Natural killer cell (primary cell): ENCODE measurements around the gene UMPS. TPM values are rescaled to one million over a fixed set of nuclear protein-coding genes. Genes with fewer than 3 reads are reported as not detected.

Source experiments
- ATAC-seq, 3 donors: fragments of 150-1000 bp in 2 of 3; fragments of 200-7000 bp in 1 of 3; cut with Tn5 transposase; 1 replicate in 1 of 3; 2 replicates in 2 of 3; pipeline ENCODE4 v1.10.0; 2021; ENCODE audit warnings: mild to moderate bottlenecking in 2 of 3, moderate library complexity in 2 of 3
- DNase-seq, 2 donors: peaks; one replicate each; pipeline versions ENCODE4 v3.0.0 to v3.0.0-alpha.2; 2013 to 2021; ENCODE audit warnings: mixed read lengths in 1 of 2
- H3K27ac ChIP-seq: one replicate; pipeline ENCODE4 v1.5.1; 2013; ENCODE audit warnings: mild to moderate bottlenecking, low read length
- H3K27me3 ChIP-seq: one replicate; pipeline ENCODE4 v1.6.1; 2013; ENCODE audit warnings: low read length; ENCODE audit not compliant: control insufficient read depth, insufficient read depth
- H3K36me3 ChIP-seq: one replicate; pipeline ENCODE4 v1.6.1; 2013; ENCODE audit warnings: low read length; ENCODE audit not compliant: control insufficient read depth, insufficient read depth
- H3K4me1 ChIP-seq: one replicate; pipeline ENCODE4 v1.6.1; 2013; ENCODE audit warnings: low read length; ENCODE audit not compliant: control insufficient read depth, insufficient read depth
- H3K4me3 ChIP-seq: one replicate; pipeline ENCODE4 v1.5.1; 2013; ENCODE audit warnings: low read length
- H3K9me3 ChIP-seq: one replicate; pipeline ENCODE4 v1.6.1; 2013; ENCODE audit warnings: low read length; ENCODE audit not compliant: control insufficient read depth, insufficient read depth
- H3K27ac Mint-ChIP-seq, 2 donors: one replicate each; pipeline ENCODE4 v1.8.0; 2022; ENCODE audit warnings: mild to moderate bottlenecking in 2 of 2, mixed read lengths in 2 of 2, moderate library complexity in 1 of 2
- H3K27me3 Mint-ChIP-seq, 2 donors: one replicate each; pipeline ENCODE4 v1.8.0; 2022; ENCODE audit warnings: low read depth in 2 of 2, mixed read lengths in 2 of 2
- H3K36me3 Mint-ChIP-seq: one replicate; pipeline ENCODE4 v1.8.0; 2022; ENCODE audit warnings: mixed read lengths
- H3K4me1 Mint-ChIP-seq, 2 donors: one replicate each; pipeline ENCODE4 v1.8.0; 2022; ENCODE audit warnings: mixed read lengths in 2 of 2
- H3K4me3 Mint-ChIP-seq: one replicate; pipeline ENCODE4 v1.8.0; 2022; ENCODE audit warnings: mild to moderate bottlenecking, moderate library complexity, mixed read lengths
- H3K9me3 Mint-ChIP-seq, 2 donors: one replicate each; pipeline ENCODE4 v1.8.0; 2022; ENCODE audit warnings: mixed read lengths in 2 of 2
- CTCF ChIP-seq: fragments of 200-600 bp; IDR thresholded peaks from one replicate; pipeline ENCODE4 v1.8.0; 2022; ENCODE audit warnings: antibody characterized with exemption
- WGBS: methylation state at CpG from one replicate; pipeline ENCODE4 v1.1.7; 2013; ENCODE audit warnings: missing lambda C conversion rate; ENCODE audit not compliant: insufficient coverage; 5-methylcytosine and 5-hydroxymethylcytosine counted together
- intact Hi-C: fragments of 100-400 bp; cut with micrococcal nuclease; formaldehyde crosslinking; loops from one replicate; pipeline ENCODE4 v1.14.2; 2022
- total RNA-seq, 4 donors: library from RNA; stranded (reverse); fragments of 120-200 nt in 1 of 4; gene quantifications; one replicate each; pipeline versions ENCODE4 v1.2.3 to v1.2.4, GENCODE V29; 2013 to 2022

The UMPS gene
- total RNA-seq, 3 donors from 2014 or later (not counting 1 experiment from before 2014, with no cell fraction given) = 9.1 to 21.2 (median 12.2) TPM

GRCh38 chr3:124797426-124797945 is 67.2 kb downstream of the UMPS start:
- WGBS = 83% methylated on average over 4 of the region's 4 CpGs
- DNase-seq = no peak
- Mint-ChIP-seq H3K27me3 (peaks cover 0 to 6% of the 10 kb centered on the region in 2 donors), H3K4me3 (no peak overlapping the region), H3K9me3 (no peaks in the 10 kb centered on the region), H3K4me1 (no peaks in the 10 kb centered on the region), H3K36me3 (no peaks in the 10 kb centered on the region), H3K27ac (no peak overlapping the region)
- no peak for ATAC-seq
- Histone ChIP-seq H3K4me3 (no peak overlapping the region), H3K27ac (no peak overlapping the region), H3K4me1 (no peaks in the 10 kb centered on the region), H3K9me3 (no peaks in the 10 kb centered on the region), H3K36me3 (no peaks in the 10 kb centered on the region), H3K27me3 (no peaks in the 10 kb centered on the region)
- intact Hi-C loops = no loop called here
- TF ChIP-seq CTCF = no peak

Other genes starting within 250 kb of the UMPS start
- gene ITGB5, start 156.9 kb downstream of the UMPS start, total RNA-seq = 1 to 10 TPM; 1.0 to 8.4 (median 5.4) TPM
- 1 to 10 TPM in 1 of 3 donors, under 1 TPM in 2; 0.16 to 2.1 (median 0.63) TPM for gene MUC13, start 204.3 kb downstream of the UMPS start, total RNA-seq